ENCODE measurements around the gene TBC1D24.

Gene TBC1D24

DNA sequence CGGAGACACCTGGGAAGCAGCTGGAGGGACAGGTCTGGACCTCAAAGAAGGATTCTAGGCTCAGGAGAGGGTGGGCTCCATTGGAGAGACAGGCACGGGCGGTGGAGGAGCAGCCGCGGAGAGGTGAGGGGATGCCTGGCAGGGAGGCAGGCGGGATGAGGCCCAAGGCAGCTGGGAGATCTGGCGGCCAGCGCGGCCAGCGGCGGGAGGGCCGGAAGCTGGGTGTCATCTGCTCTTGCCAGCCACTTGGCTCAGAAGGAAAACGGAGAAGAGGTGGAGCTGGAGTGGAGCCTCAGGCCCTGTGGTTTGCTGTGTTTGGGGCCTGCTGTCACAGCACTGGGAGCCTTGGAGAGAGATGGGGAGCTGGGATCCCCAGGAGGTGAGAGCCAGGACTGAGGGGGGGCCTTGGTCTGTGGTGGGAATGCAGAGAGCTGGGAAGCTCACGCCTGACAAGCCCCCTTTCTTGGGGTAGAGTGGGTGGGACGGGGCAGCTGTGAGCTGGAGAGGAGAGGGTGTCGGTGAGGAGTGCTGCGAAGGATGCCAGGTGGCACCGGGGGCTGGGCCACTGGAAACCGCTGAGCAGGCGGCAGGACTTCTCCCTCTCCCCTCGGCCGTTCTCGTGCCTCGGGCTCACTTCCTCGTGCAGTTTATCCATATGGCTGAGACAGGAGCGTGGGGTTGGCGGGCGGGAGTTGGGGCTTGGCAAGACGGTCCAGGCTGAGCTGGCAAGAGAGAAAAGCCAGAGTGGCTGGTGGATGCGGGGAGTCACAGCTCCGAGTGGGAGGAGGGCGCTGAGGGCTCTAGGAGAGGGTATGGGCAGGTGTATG lies 8.0 kb downstream of the TBC1D24 start:
- peak; percentile 79 for DNase-seq (ENCODE audit: low spot score)

- no peak for DNase-seq (ENCODE audit: low spot score)
These were observed 9.3 kb downstream of the TBC1D24 start for GRCh38 chr16:2483939-2484897.

- no peak for DNase-seq (ENCODE audit: low spot score)
These were observed 10.1 kb downstream of the TBC1D24 start for GRCh38 chr16:2484898-2485508.

DNA sequence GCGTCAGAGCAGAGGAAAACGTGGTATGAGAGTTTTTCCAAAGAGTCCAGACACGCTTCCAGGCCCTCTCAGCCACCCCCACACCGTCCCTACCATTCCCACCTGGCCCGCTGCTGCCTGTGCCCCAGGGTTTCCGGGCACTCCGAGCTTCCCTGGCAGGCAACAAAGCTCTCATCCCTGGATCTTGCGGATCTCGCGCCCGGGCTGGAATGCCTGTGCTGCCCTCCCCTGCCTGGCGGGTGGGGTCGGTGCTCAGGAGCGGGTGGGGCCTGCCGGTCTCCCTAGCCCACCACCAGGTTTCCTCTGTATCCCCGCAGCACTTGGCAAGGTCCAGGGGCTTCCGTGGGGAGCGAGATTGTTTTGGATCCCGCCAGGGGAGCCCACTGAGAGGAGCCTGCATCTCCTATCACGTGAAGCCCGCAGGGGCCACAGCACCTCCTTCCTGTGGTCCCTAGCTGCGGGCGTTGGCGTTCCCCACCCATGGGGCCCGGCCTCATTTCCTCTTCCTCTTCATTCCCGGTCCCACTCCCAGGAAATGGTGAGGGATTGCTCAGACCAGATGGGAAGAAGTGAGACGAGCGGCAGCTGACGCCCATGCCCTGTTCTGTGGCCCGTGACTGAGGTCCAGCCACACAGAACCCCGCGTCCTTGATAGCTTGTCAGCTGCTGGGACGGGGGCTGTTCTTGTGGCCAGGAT lies 11.0 kb downstream of the TBC1D24 start:
- no peak for DNase-seq (ENCODE audit: low spot score)

DNA sequence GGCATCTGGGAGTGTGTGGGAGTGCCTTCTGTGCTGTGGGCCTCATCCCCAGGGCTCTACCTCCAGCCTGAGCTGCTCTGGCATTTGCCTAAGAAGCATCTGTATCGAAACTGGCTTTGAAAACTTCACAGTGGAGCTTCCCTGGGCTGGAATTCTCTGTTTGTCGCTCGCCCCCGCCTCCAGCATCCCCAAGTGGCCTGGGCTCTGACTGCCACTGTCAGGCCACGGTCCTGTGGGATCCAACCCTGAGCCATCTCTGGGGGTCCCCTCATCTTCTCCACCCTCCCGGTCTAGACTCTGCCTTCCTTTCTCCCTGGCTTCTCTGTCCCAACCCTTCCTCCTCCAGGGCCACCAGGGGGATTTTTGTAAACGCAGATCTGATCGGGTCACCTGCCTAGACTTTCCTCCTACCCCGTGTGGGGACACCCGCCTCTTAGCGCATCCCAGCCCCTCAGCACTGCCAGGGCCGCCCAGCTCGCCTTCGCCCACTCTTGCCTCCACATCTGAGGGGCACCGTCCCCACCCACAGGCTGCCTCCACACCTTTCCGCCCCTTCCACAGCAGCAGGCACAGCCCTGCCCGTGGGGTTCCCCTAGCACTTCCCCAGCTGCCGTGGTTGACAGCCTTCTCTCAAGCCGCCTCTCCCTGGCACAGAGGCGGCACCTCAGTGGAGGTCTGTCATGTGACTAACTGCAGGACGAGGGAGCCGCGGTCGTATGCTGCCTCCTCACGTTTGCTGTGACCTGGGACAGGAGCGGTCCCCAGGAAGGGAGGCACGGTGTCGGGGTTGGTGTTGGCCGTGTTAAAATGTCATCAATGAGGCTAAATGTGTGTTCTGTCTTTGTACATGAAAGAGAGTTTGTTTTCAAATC lies 12.0 kb downstream of the TBC1D24 start:
- peak; percentile 76 for DNase-seq (ENCODE audit: low spot score)

DNA sequence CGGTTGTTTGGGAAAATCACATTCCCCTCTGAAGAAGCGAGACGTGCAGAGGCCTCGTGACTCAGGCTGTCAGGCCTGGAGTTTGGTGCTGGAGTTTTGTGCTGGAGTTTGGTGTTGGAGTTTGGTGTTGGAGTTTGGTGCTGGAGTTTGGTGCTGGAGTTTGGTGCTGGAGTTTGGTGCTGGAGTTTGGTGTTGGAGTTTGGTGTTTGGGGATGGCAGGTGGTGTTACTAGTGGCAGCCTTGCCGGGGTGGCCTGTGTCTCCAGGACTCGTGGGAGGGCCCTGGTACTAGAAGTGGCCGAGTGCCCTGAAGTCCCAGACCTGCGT lies 12.6 kb downstream of the TBC1D24 start:
- DNase-seq (ENCODE audit: low spot score): no peak

- DNase-seq (ENCODE audit: low spot score): no peak
These were observed 13.1 kb downstream of the TBC1D24 start for GRCh38 chr16:2487903-2488531.

DNA sequence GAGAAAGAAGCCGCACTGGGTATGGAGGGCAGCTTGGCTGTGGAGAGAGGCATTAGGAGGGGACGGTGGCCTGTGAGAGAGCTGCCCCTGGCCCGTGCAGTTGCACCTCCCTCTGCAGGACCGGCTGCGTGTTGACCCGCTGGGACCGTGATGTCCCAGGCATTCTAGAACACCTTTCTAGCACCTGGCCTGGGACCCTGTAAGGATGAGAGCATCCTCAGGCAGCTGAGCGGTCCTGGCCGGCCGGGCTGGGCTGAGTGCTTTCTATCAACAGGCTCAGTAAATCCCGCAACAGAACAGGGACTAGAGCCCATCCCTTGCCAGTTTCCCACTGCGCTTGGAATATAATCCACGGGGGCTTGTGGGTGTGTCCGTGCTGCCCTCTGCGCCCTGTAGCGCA lies 14.7 kb downstream of the TBC1D24 start:
- no peak for DNase-seq (ENCODE audit: low spot score)

GRCh38 chr16:2490190-2491105 lies 15.5 kb downstream of the TBC1D24 start:
- DNase-seq (ENCODE audit: low spot score): peak; percentile 67

GRCh38 chr16:2492292-2492691 lies 17.4 kb downstream of the TBC1D24 start:
- DNase-seq (ENCODE audit: low spot score): no peak

DNA sequence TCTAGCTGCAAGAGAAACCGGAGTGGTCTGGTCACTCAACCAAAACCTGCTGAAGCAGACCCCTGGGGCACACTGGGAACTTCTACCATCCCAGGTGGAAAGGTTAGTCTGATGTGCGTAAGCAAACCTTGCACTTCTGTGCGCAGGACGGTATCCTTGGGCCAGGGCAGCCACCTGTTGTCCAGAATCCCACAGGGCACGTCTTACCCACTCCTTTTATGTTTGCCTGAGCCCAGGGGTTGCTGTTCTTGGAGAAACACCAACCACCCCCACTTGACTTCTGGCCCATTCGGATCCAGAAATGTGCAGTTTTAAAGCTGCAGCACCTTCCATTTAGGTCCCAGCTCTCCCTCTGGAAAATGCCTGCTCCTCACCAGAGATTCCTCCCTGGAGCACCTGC lies 18.7 kb downstream of the TBC1D24 start:
- no peak for DNase-seq (ENCODE audit: low spot score)

- no peak for DNase-seq (ENCODE audit: low spot score)
These were observed 19.7 kb downstream of the TBC1D24 start for GRCh38 chr16:2494616-2495015.

DNA sequence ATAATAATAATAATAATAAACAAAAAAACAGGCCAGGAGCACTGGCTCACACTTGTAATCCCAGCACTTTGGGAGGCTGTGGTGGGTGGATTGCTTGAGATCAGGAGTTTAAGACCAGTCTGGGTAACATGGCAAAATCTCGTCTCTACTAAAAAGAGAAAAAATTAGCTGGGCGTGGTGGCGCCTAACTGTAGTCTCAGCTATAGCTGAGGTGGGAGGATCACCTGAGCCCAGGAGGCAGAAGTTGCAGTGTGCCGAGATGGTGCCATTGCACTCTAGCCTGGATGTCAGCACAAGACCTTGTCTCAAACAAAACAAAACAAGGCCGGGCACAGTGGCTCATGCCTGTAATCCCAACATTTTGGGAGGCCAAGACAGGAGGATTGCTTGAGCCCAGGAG lies 20.1 kb downstream of the TBC1D24 start:
- no peak for DNase-seq (ENCODE audit: low spot score)

DNA sequence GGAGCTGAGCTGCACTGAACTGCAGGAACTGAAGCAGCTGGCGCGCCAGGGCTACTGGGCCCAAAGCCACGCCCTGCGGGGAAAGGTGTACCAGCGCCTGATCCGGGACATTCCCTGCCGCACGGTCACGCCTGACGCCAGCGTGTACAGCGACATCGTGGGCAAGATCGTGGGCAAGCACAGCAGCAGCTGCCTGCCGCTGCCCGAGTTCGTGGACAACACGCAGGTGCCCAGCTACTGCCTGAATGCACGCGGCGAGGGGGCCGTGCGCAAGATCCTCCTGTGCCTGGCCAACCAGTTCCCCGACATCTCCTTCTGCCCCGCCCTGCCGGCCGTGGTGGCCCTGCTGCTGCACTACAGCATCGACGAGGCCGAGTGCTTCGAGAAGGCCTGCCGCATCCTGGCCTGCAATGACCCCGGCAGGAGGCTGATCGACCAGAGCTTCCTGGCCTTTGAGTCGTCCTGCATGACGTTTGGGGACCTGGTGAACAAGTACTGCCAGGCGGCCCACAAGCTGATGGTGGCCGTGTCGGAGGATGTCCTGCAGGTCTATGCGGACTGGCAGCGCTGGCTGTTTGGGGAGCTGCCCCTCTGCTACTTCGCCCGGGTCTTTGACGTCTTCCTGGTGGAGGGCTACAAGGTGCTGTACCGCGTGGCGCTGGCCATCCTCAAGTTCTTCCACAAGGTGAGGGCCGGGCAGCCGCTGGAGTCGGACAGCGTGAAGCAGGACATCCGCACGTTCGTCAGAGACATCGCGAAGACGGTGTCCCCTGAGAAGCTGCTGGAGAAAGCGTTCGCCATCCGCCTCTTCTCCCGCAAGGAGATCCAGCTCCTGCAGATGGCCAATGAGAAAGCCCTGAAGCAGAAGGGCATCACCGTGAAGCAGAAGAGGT lies 21.5 kb downstream of the TBC1D24 start:
- peak; percentile 8 for DNase-seq (ENCODE audit: low spot score)

- peak; percentile 37 for DNase-seq (ENCODE audit: low spot score)
These were observed 22.2 kb downstream of the TBC1D24 start for GRCh38 chr16:2497116-2497630.

- no peak for DNase-seq (ENCODE audit: low spot score)
These were observed 23.0 kb downstream of the TBC1D24 start for GRCh38 chr16:2497695-2498484.

GRCh38 chr16:2498531-2499253 lies 23.8 kb downstream of the TBC1D24 start:
- peak; percentile 32 for DNase-seq (ENCODE audit: low spot score)
